ENCODE measurements around the gene CLCN7.

Gene CLCN7

DNA sequence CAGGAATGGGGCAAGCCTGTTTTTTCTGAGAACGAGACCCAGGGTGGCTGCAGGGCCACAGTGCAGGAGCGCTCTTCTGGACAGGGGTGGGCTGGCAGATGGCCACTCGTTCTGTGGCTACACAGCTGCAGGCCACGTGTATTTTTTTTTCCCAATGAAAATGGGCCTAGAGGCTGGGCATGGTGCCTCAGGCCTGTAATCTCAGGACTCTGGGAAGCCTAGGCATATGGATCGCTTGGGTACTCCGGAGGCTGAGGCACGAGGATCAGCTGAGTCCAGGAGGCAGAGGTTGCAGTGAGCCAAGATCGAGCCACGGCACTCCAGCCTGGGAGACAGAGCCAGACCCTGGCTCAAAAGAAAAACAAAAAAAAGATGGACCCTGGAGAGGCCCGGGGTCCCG lies 67.1 kb downstream of the CLCN7 start:
- peak overlapping the region; percentile 24 for H3K9ac ChIP-seq (ENCODE audit: low read length)
- H3K79me2 ChIP-seq (ENCODE audit: control insufficient read depth, insufficient read depth, low read length): peaks cover 2% of the 10 kb centered on the region
- H3K18ac ChIP-seq (ENCODE audit: low read length): no peak overlapping the region
- no peak overlapping the region for H2AK5ac ChIP-seq (ENCODE audit: low read length)
- no peaks in the 10 kb centered on the region for H3K4me1 ChIP-seq (ENCODE audit: control insufficient read depth, low read depth, low read length)
- H2BK5ac ChIP-seq (ENCODE audit: low read length): no peak overlapping the region
- no peak overlapping the region for H4K5ac ChIP-seq (ENCODE audit: low read length)
- H2BK120ac ChIP-seq (ENCODE audit: low read depth, low read length): no peak overlapping the region
- no peak for DNase-seq
- H2BK15ac ChIP-seq (replicated peaks; ENCODE audit: low read depth): no peak overlapping the region
- H3K27me3 ChIP-seq (ENCODE audit: insufficient read depth, low read length, poor library complexity): no peaks in the 10 kb centered on the region
- no peak overlapping the region for H3K4ac ChIP-seq (ENCODE audit: low read depth, low read length)
- H3K4me2 ChIP-seq (ENCODE audit: low read length): no peak overlapping the region
- H3K79me1 ChIP-seq (ENCODE audit: low read length): peaks cover 6% of the 10 kb centered on the region
- no peak overlapping the region for H3K4me3 ChIP-seq (ENCODE audit: low read length)
- H3K56ac ChIP-seq (ENCODE audit: low read length): peak overlapping the region; percentile 67
- H3K36me3 ChIP-seq (ENCODE audit: control insufficient read depth, insufficient read depth, low read length): no peaks in the 10 kb centered on the region
- no peak overlapping the region for H3K23ac ChIP-seq (ENCODE audit: low read length)
- no peak overlapping the region for H4K8ac ChIP-seq (ENCODE audit: low read depth, low read length)
- no CpG with 5 or more reads among the region's 11 CpGs for WGBS (ENCODE audit: extremely low coverage, insufficient coverage, low lambda C conversion rate)
- no peak overlapping the region for H3K27ac ChIP-seq (ENCODE audit: low read depth, low read length)

DNA sequence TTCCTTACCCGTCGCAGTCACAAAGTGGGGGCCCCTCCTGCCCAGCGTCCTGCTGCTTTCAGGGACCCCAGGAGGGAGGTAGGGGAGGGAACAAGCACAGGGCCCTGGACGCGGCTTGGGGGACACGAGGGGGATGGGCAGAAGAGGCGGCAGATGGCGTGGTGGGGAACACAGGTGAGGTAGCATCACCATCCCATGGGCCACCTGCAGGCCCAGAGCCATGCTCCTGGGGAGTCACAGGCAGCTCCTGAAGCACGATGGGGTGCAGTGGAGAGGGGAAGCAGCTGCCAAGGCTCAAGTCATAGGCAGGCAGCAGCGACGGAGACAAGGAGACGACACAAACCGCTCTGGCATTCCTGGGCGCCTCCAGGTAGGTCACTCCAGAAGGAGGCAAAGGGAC lies 71.1 kb downstream of the CLCN7 start:
- H2BK15ac ChIP-seq (replicated peaks; ENCODE audit: low read depth): no peak overlapping the region
- H3K56ac ChIP-seq (ENCODE audit: low read length): no peak overlapping the region
- no peak overlapping the region for H3K18ac ChIP-seq (ENCODE audit: low read length)
- no peak overlapping the region for H3K4ac ChIP-seq (ENCODE audit: low read depth, low read length)
- H4K5ac ChIP-seq (ENCODE audit: low read length): no peak overlapping the region
- no peaks in the 10 kb centered on the region for H3K36me3 ChIP-seq (ENCODE audit: control insufficient read depth, insufficient read depth, low read length)
- H3K27me3 ChIP-seq (ENCODE audit: insufficient read depth, low read length, poor library complexity): no peaks in the 10 kb centered on the region
- H3K9ac ChIP-seq (ENCODE audit: low read length): no peak overlapping the region
- H3K4me2 ChIP-seq (ENCODE audit: low read length): no peak overlapping the region
- no peak overlapping the region for H3K4me3 ChIP-seq (ENCODE audit: low read length)
- no CpG with 5 or more reads among the region's 14 CpGs for WGBS (ENCODE audit: extremely low coverage, insufficient coverage, low lambda C conversion rate)
- H3K79me1 ChIP-seq (ENCODE audit: low read length): peaks cover 6% of the 10 kb centered on the region
- no peak overlapping the region for H2BK120ac ChIP-seq (ENCODE audit: low read depth, low read length)
- H3K4me1 ChIP-seq (ENCODE audit: control insufficient read depth, low read depth, low read length): no peaks in the 10 kb centered on the region
- H2AK5ac ChIP-seq (ENCODE audit: low read length): no peak overlapping the region
- no peak overlapping the region for H3K27ac ChIP-seq (ENCODE audit: low read depth, low read length)
- peaks cover 2% of the 10 kb centered on the region for H3K79me2 ChIP-seq (ENCODE audit: control insufficient read depth, insufficient read depth, low read length)
- no peak overlapping the region for H4K8ac ChIP-seq (ENCODE audit: low read depth, low read length)
- no peak overlapping the region for H2BK5ac ChIP-seq (ENCODE audit: low read length)
- no peak overlapping the region for H3K23ac ChIP-seq (ENCODE audit: low read length)
- DNase-seq: no peak

DNA sequence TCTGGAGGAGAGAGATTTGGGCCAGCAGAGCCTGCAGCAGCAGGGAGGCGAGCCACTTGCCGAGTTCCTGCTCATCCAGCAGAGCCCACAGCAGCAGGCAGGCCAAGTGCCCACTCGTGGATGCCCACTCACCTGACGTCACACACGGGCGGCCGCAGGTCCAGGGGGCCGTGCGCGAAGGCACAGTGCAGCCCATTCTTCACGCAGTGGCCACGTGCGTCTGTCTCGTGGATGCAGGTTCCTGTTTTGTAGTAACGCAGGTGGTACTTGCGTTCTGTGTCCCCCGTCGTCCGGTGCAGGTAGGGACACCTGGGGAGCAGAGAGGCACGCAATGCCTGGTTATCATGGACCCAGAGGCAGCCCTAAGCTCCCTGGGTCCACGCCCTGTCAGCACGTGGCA lies 71.8 kb downstream of the CLCN7 start:
- Histone ChIP-seq H3K56ac (ENCODE audit: low read length) (no peak overlapping the region), H3K27me3 (ENCODE audit: insufficient read depth, low read length, poor library complexity) (no peaks in the 10 kb centered on the region), H3K4me2 (ENCODE audit: low read length) (no peak overlapping the region), H4K8ac (ENCODE audit: low read depth, low read length) (no peak overlapping the region), H3K23ac (ENCODE audit: low read length) (no peak overlapping the region), H3K4me3 (ENCODE audit: low read length) (no peak overlapping the region), H3K4ac (ENCODE audit: low read depth, low read length) (no peak overlapping the region), H2BK15ac (replicated peaks; ENCODE audit: low read depth) (no peak overlapping the region), H3K18ac (ENCODE audit: low read length) (no peak overlapping the region), H2AK5ac (ENCODE audit: low read length) (no peak overlapping the region), H3K79me1 (ENCODE audit: low read length) (peaks cover 6% of the 10 kb centered on the region), H2BK5ac (ENCODE audit: low read length) (no peak overlapping the region), H3K27ac (ENCODE audit: low read depth, low read length) (no peak overlapping the region), H3K4me1 (ENCODE audit: control insufficient read depth, low read depth, low read length) (no peaks in the 10 kb centered on the region), H3K36me3 (ENCODE audit: control insufficient read depth, insufficient read depth, low read length) (no peaks in the 10 kb centered on the region), H3K79me2 (ENCODE audit: control insufficient read depth, insufficient read depth, low read length) (peaks cover 2% of the 10 kb centered on the region), H4K5ac (ENCODE audit: low read length) (no peak overlapping the region), H2BK120ac (ENCODE audit: low read depth, low read length) (no peak overlapping the region), H3K9ac (ENCODE audit: low read length) (no peak overlapping the region)
- WGBS (ENCODE audit: extremely low coverage, insufficient coverage, low lambda C conversion rate): no CpG with 5 or more reads among the region's 22 CpGs
- no peak for DNase-seq

DNA sequence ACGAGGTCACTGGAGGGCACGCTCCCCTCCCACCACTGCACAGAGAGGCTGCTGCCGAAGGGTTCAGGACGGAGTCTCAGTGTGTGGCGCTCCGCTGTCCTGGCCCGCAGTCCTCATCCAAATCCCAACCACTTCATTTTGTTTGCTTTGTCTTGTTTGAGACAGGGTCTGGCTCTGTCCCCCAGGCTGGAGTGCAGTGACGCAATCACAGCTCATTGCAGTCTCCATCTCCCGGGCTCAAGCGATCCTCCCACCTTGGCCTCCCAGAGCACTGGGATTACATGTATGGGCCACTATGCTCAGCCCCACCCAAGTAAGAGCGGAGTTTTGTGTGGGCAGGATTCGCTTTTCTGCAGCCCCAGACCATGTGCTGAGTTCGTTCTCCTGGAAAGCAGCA lies 73.1 kb downstream of the CLCN7 start:
- Histone ChIP-seq H2BK120ac (ENCODE audit: low read depth, low read length) (no peak overlapping the region), H3K27ac (ENCODE audit: low read depth, low read length) (no peak overlapping the region)

DNA sequence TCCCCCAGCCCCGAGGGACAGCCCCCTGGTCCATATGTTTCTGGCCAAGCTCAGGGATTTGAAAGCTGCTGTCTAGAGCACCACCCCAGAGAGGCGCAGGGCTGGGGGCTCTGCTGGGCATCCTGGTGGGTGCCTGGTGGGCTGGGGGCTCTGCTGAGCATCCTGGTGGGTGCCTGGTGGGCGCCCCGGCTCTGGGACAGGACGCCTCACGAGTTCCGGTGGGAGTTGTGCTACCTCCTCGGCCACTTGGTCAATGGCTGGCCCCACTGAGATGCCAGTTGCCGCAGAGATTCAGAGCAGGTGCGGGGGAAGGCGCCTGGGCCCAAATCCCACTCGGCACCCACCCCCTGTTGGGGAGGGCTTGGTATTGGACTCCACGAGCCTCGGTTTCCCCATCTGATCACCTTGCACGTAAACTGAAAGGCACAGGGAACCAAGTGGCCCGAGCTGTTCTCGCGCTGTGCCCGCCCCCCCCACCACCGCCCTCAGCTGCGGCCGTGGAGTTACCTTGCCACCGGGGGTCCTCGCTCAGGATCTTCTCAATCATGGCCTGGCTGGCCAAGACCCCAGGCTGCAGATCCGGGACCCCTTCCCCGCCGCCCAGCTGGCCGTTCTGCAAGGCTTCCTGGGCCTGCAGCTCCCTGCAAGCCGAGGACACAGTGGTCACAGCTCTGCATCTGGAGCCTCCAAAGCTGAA lies 73.6 kb downstream of the CLCN7 start:
- no peak overlapping the region for H2BK15ac ChIP-seq (replicated peaks; ENCODE audit: low read depth)
- no peak for DNase-seq
- no peak overlapping the region for H3K4me2 ChIP-seq (ENCODE audit: low read length)
- H3K27me3 ChIP-seq (ENCODE audit: insufficient read depth, low read length, poor library complexity): no peaks in the 10 kb centered on the region
- H2BK5ac ChIP-seq (ENCODE audit: low read length): no peak overlapping the region
- H2BK120ac ChIP-seq (ENCODE audit: low read depth, low read length): no peak overlapping the region
- H3K9ac ChIP-seq (ENCODE audit: low read length): no peak overlapping the region
- H4K5ac ChIP-seq (ENCODE audit: low read length): no peak overlapping the region
- no peak overlapping the region for H3K4me3 ChIP-seq (ENCODE audit: low read length)
- no peak overlapping the region for H3K23ac ChIP-seq (ENCODE audit: low read length)
- peaks cover 1% of the 10 kb centered on the region for H3K79me1 ChIP-seq (ENCODE audit: low read length)
- H3K18ac ChIP-seq (ENCODE audit: low read length): no peak overlapping the region
- no peaks in the 10 kb centered on the region for H3K79me2 ChIP-seq (ENCODE audit: control insufficient read depth, insufficient read depth, low read length)
- no peak overlapping the region for H3K4ac ChIP-seq (ENCODE audit: low read depth, low read length)
- no peaks in the 10 kb centered on the region for H3K36me3 ChIP-seq (ENCODE audit: control insufficient read depth, insufficient read depth, low read length)
- no CpG with 5 or more reads among the region's 29 CpGs for WGBS (ENCODE audit: extremely low coverage, insufficient coverage, low lambda C conversion rate)
- H3K27ac ChIP-seq (ENCODE audit: low read depth, low read length): no peak overlapping the region
- no peak overlapping the region for H2AK5ac ChIP-seq (ENCODE audit: low read length)
- H3K4me1 ChIP-seq (ENCODE audit: control insufficient read depth, low read depth, low read length): no peaks in the 10 kb centered on the region
- H3K56ac ChIP-seq (ENCODE audit: low read length): no peak overlapping the region
- H4K8ac ChIP-seq (ENCODE audit: low read depth, low read length): no peak overlapping the region

More for the DNA sequence above, 73.1 kb downstream of the CLCN7 start:
- H3K9ac ChIP-seq (ENCODE audit: low read length): no peak overlapping the region
- no peak overlapping the region for H3K56ac ChIP-seq (ENCODE audit: low read length)
- H3K23ac ChIP-seq (ENCODE audit: low read length): no peak overlapping the region
- H3K4me1 ChIP-seq (ENCODE audit: control insufficient read depth, low read depth, low read length): no peaks in the 10 kb centered on the region
- no peak overlapping the region for H3K4ac ChIP-seq (ENCODE audit: low read depth, low read length)
- no peak for DNase-seq
- WGBS (ENCODE audit: extremely low coverage, insufficient coverage, low lambda C conversion rate): no CpG with 5 or more reads among the region's 13 CpGs
- no peak overlapping the region for H3K4me2 ChIP-seq (ENCODE audit: low read length)
- H3K36me3 ChIP-seq (ENCODE audit: control insufficient read depth, insufficient read depth, low read length): no peaks in the 10 kb centered on the region
- H4K8ac ChIP-seq (ENCODE audit: low read depth, low read length): no peak overlapping the region
- no peak overlapping the region for H2BK15ac ChIP-seq (replicated peaks; ENCODE audit: low read depth)
- peaks cover 1% of the 10 kb centered on the region for H3K79me1 ChIP-seq (ENCODE audit: low read length)
- no peak overlapping the region for H2BK5ac ChIP-seq (ENCODE audit: low read length)
- H3K18ac ChIP-seq (ENCODE audit: low read length): no peak overlapping the region
- no peaks in the 10 kb centered on the region for H3K79me2 ChIP-seq (ENCODE audit: control insufficient read depth, insufficient read depth, low read length)
- no peak overlapping the region for H3K4me3 ChIP-seq (ENCODE audit: low read length)
- no peak overlapping the region for H4K5ac ChIP-seq (ENCODE audit: low read length)
- no peak overlapping the region for H2AK5ac ChIP-seq (ENCODE audit: low read length)
- H3K27me3 ChIP-seq (ENCODE audit: insufficient read depth, low read length, poor library complexity): no peaks in the 10 kb centered on the region
